K562 (cell line): ENCODE data around the gene SEPTIN12. TPM values are rescaled to one million over a fixed set of nuclear protein-coding genes. Genes with fewer than 3 reads are reported as not detected.

Experiments used
- CEBPB ChIP-seq: fragments of 450-650 bp; IDR thresholded peaks from 2 replicates; pipeline ENCODE4 v1.6.1; 2016; ENCODE audit warnings: missing genetic modification characterization, missing compliant biosample characterization
- GATAD2A ChIP-seq: fragments of 450-650 bp; IDR thresholded peaks from 2 replicates; pipeline ENCODE4 v1.6.1; 2017
- HCFC1 ChIP-seq: IDR thresholded peaks from 2 replicates; pipeline ENCODE4 v1.6.1; 2012; ENCODE audit warnings: low read depth, low read length, improper control_type of control experiment
- MAFG ChIP-seq: fragments of 450-650 bp; conservative IDR thresholded peaks from 2 replicates; pipeline ENCODE4 v1.6.1; 2016; ENCODE audit warnings: missing genetic modification characterization, missing compliant biosample characterization
- MAZ ChIP-seq, 2 experiments: fragments of 450-650 bp in 1 of 2; sonication (generic) in 1 of 2; formaldehyde crosslinking; IDR thresholded peaks in 1 of 2; conservative IDR thresholded peaks in 1 of 2; 2 replicates each; pipeline versions ENCODE4 v1.4.0 to v1.5.0; 2020; ENCODE audit warnings: mild to moderate bottlenecking in 1 of 2, missing genetic modification reagents in 1 of 2
- NCOR1 ChIP-seq: fragments of 450-650 bp; IDR thresholded peaks from 2 replicates; pipeline ENCODE4 v1.6.1; 2016; ENCODE audit warnings: mild to moderate bottlenecking, moderate library complexity
- RAD51 ChIP-seq: fragments of 450-650 bp; IDR thresholded peaks from 2 replicates; pipeline ENCODE4 v1.7.1; 2016; ENCODE audit warnings: low read depth, mild to moderate bottlenecking, borderline replicate concordance
- SMARCE1 ChIP-seq: fragments of 450-650 bp; IDR thresholded peaks from 2 replicates; pipeline ENCODE4 v1.7.1; 2016; ENCODE audit warnings: mild to moderate bottlenecking
- THRB ChIP-seq: fragments of 450-650 bp; formaldehyde crosslinking; conservative IDR thresholded peaks from 2 replicates; pipeline ENCODE4 v1.4.0; 2022; ENCODE audit warnings: mild to moderate bottlenecking, missing genetic modification characterization
- TOE1 ChIP-seq, 2 experiments: fragments of 450-650 bp in 1 of 2; sonication (generic) in 1 of 2; formaldehyde crosslinking in 1 of 2; IDR thresholded peaks; 2 replicates each; pipeline versions ENCODE4 v1.7.1 to v1.8.0; 2016 to 2022; ENCODE audit warnings: borderline replicate concordance in 2 of 2, mild to moderate bottlenecking in 2 of 2, antibody characterized with exemption in 1 of 2, inconsistent platforms in 1 of 2, low read depth in 1 of 2, missing genetic modification reagents in 1 of 2, moderate library complexity in 1 of 2
- XRCC5 ChIP-seq: fragments of 200-400 bp; formaldehyde crosslinking; IDR thresholded peaks from 2 replicates; pipeline ENCODE4 v1.6.1; 2017; ENCODE audit warnings: low read depth, mild to moderate bottlenecking, low read length
- ZNF282 ChIP-seq: sonication (generic); formaldehyde crosslinking; IDR thresholded peaks from 2 replicates; pipeline ENCODE4 v1.8.1; 2023; ENCODE audit warnings: missing genetic modification reagents
- ZNF311 ChIP-seq: fragments of 250-450 bp; sonication (Bioruptor Pico); IDR thresholded peaks from 2 replicates; pipeline ENCODE4 v1.4.0; 2020; ENCODE audit warnings: mild to moderate bottlenecking, moderate library complexity
- ZNF507 ChIP-seq: conservative IDR thresholded peaks from 2 replicates; pipeline ENCODE4 v1.6.1; 2017; ENCODE audit warnings: missing genetic modification characterization, missing compliant biosample characterization
- ZNF57 ChIP-seq: fragments of 450-650 bp; formaldehyde crosslinking; IDR thresholded peaks from 2 replicates; pipeline ENCODE4 v1.4.0; 2020; ENCODE audit warnings: mild to moderate bottlenecking, moderate library complexity
- polyA plus RNA-seq, 8 experiments: library from polyadenylated mRNA; depleted of rRNA in 4 of 8; stranded (reverse) in 5 of 8; unstranded in 3 of 8; fragments of >200 nt; fragmentation: Nextera tagmentation in 2 of 8; fragmentation: Illumina TruSeq in 1 of 8; extraction: Ambion mirVana in 2 of 8; extraction: Trizol in 1 of 8; gene quantifications; 2 replicates each; pipeline versions ENCODE4 v1.2.1 to v1.2.3, GENCODE V29; 2011 to 2014; ENCODE audit warnings: inconsistent platforms in 1 of 8, missing spikeins in 1 of 8
- total RNA-seq, 7 experiments: library from RNA; depleted of rRNA in 6 of 7; stranded (reverse); fragments of >200 nt in 6 of 7; fragmentation: Illumina TruSeq in 2 of 7; extraction: Trizol in 2 of 7; gene quantifications; 2 replicates each; pipeline versions ENCODE4 v1.2.1 to v1.2.3, GENCODE V29; 2011 to 2021; ENCODE audit warnings: low replicate concordance in 1 of 7

Gene SEPTIN12
- total and polyA plus RNA-seq, 9 of the 15 experiments (the other 6 are each of a cell fraction or from before 2014, with no cell fraction given): not detected

GRCh38 chr16:4745274-4745569 is 42.9 kb downstream of the SEPTIN12 start (continued):
- TF ChIP-seq MAZ (CRISPR knock-in tag; conservative IDR thresholded peaks at IDR 0.05 in 1 of 2, IDR thresholded peaks at IDR 0.05 in 1 of 2) (no peak), CEBPB (tag) (no peak), RAD51 (peak; percentile 88), GATAD2A (no peak), XRCC5 (no peak), THRB (CRISPR knock-in tag) (no peak), MAFG (tag) (no peak), SMARCE1 (no peak), NCOR1 (no peak), ZNF507 (tag) (no peak), ZNF282 (CRISPR knock-in tag) (no peak), TOE1 (IDR thresholded peaks at IDR 0.05; ENCODE audit: borderline replicate concordance) (0 out of 2 replicates have a peak, but pooled peaks have one; percentile 35), TOE1 (CRISPR knock-in tag; IDR thresholded peaks at IDR 0.05; ENCODE audit: borderline replicate concordance, low read depth) (no peak), ZNF57 (CRISPR knock-in tag) (no peak), ZNF311 (no peak), HCFC1 (no peak)
